Measurements from ENCODE around the gene MEPCE. TPM values are rescaled to one million over a fixed set of nuclear protein-coding genes. Genes with fewer than 3 reads are reported as not detected.

MEPCE gene
- total and polyA plus RNA-seq, 2 experiments from 2014 or later, result 10.0 to 32.6 TPM

- TF ChIP-seq, protein P1, sequence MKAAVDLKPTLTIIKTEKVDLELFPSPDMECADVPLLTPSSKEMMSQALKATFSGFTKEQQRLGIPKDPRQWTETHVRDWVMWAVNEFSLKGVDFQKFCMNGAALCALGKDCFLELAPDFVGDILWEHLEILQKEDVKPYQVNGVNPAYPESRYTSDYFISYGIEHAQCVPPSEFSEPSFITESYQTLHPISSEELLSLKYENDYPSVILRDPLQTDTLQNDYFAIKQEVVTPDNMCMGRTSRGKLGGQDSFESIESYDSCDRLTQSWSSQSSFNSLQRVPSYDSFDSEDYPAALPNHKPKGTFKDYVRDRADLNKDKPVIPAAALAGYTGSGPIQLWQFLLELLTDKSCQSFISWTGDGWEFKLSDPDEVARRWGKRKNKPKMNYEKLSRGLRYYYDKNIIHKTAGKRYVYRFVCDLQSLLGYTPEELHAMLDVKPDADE (IDR thresholded peaks at IDR 0.05), result no peak
Observed at GRCh38 chr7:100476903-100477870, 47.6 kb downstream of the MEPCE start (continued).

DNA sequence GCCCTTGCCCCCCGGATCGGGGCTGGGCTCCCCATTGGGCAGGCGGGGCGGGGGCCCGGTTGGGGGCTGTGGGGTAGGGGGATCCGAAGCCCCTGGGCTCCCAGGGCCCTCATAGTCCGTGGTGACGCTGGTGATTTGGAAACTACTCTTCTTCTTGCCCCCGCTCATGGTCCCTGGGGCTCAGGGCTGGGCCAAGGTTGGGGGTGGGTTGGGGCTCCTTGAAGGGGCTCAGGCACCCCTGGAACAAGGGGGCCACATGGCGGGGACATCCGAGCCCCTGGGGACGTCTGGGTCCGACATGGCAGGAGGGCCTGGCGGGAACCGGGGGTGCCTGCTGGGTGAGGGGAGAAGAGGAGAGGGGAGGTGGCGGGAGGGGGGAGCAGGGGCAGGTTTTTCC, 48.2 kb downstream of the MEPCE start:
- no peaks in the 10 kb centered on the region for H3K36me3 ChIP-seq (ENCODE audit: insufficient read depth)
- no peaks in the 10 kb centered on the region for H3K27me3 ChIP-seq (ENCODE audit: insufficient read depth)
- H3F3A ChIP-seq (replicated peaks; ENCODE audit: low read depth), result peaks cover 2% of the 10 kb centered on the region; the same call in 1 of the 2 replicates
- peak overlapping the region; percentile 90 for H3K4me3 ChIP-seq
- H3K27ac ChIP-seq (ENCODE audit: low read depth), result no peak overlapping the region
- TF ChIP-seq EZH2phosphoT487 (IDR thresholded peaks at IDR 0.05; ENCODE audit: unreplicated experiment) (no peak), CREB1 (CRISPR knock-in tag; IDR thresholded peaks at IDR 0.05; ENCODE audit: low read depth) (no peak), EZH2 (IDR thresholded peaks at IDR 0.05; ENCODE audit: low read depth, unreplicated experiment) (no peak), ZNF114 (CRISPR knock-in tag; IDR thresholded peaks at IDR 0.05) (no peak), ZNF462 (CRISPR knock-in tag; IDR thresholded peaks at IDR 0.05) (no peak), STAT1 (IDR thresholded peaks at IDR 0.05; ENCODE audit: unreplicated experiment) (no peak)
- TF ChIP-seq, protein P2, sequence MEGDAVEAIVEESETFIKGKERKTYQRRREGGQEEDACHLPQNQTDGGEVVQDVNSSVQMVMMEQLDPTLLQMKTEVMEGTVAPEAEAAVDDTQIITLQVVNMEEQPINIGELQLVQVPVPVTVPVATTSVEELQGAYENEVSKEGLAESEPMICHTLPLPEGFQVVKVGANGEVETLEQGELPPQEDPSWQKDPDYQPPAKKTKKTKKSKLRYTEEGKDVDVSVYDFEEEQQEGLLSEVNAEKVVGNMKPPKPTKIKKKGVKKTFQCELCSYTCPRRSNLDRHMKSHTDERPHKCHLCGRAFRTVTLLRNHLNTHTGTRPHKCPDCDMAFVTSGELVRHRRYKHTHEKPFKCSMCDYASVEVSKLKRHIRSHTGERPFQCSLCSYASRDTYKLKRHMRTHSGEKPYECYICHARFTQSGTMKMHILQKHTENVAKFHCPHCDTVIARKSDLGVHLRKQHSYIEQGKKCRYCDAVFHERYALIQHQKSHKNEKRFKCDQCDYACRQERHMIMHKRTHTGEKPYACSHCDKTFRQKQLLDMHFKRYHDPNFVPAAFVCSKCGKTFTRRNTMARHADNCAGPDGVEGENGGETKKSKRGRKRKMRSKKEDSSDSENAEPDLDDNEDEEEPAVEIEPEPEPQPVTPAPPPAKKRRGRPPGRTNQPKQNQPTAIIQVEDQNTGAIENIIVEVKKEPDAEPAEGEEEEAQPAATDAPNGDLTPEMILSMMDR (conservative IDR thresholded peaks at IDR 0.05; ENCODE audit: low read depth in 2 of 2), result no peak
- no peaks in the 10 kb centered on the region; the same call in 1 of the 2 replicates for H3K79me2 ChIP-seq (replicated peaks; ENCODE audit: insufficient read depth)
- Mint-ChIP-seq H3K36me3 (ENCODE audit: low read depth) (peaks cover 5% of the 10 kb centered on the region; the same call in 2 of the 3 replicates), H3K4me1 (peaks cover 30% of the 10 kb centered on the region), H3K4me3 (peak overlapping the region; percentile 94), H3K9me3 (no peaks in the 10 kb centered on the region; the same call in 1 of the 3 replicates), H3K27me3 (ENCODE audit: insufficient read depth, low read depth, poor library complexity) (peaks cover 12% of the 10 kb centered on the region), H3K27ac (no peak overlapping the region)
- DNase-seq (ENCODE audit: low spot score) (no peak), ATAC-seq (no peak)
- H3K4me1 ChIP-seq (ENCODE audit: insufficient read depth), result peaks cover 21% of the 10 kb centered on the region
- H3K4me2 ChIP-seq, result peak overlapping the region; percentile 93
- H4K20me1 ChIP-seq (replicated peaks; ENCODE audit: insufficient read depth), result peaks cover 3% of the 10 kb centered on the region; the same call in 1 of the 2 replicates
- no peak overlapping the region for H2AFZ ChIP-seq
- no peaks in the 10 kb centered on the region for H3K9me2 ChIP-seq (ENCODE audit: insufficient read depth)

All from GM23338 (cell line).